Measurements from ENCODE around the gene SH3RF2. TPM values are rescaled to one million over a fixed set of nuclear protein-coding genes. Genes with fewer than 3 reads are reported as not detected.

Gene SH3RF2
- total and polyA plus RNA-seq, 4 donors: 1.0 to 10.5 (median 4.9) TPM

- H3K4me1 ChIP-seq (ENCODE audit: control insufficient read depth in 4 of 4, insufficient read depth in 4 of 4, low read length in 3 of 4): peaks cover 0 to 4% (median 0%) of the 10 kb centered on the region in 4 donors
- H3K4me3 ChIP-seq (ENCODE audit: low read depth in 1 of 3, low read length in 3 of 3): no peak overlapping the region
- H3K9ac ChIP-seq (ENCODE audit: low read depth in 1 of 2, low read length in 2 of 2): no peak overlapping the region
- TF ChIP-seq, protein P1, sequence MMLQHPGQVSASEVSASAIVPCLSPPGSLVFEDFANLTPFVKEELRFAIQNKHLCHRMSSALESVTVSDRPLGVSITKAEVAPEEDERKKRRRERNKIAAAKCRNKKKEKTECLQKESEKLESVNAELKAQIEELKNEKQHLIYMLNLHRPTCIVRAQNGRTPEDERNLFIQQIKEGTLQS (IDR thresholded peaks at IDR 0.05): no peak
- no peak for TF ChIP-seq REST (IDR thresholded peaks at IDR 0.05)
- TF ChIP-seq JUND (IDR thresholded peaks at IDR 0.05): no peak
- TF ChIP-seq CTCF (IDR thresholded peaks at IDR 0.05; ENCODE audit: low read depth, low read length, missing input control): no peak
- no peak for TF ChIP-seq YY1 (IDR thresholded peaks at IDR 0.05)
- TF ChIP-seq FOXA1 (IDR thresholded peaks at IDR 0.05): no peak
- TF ChIP-seq HNF4A (conservative IDR thresholded peaks at IDR 0.05): no peak
- TF ChIP-seq TAF1 (conservative IDR thresholded peaks at IDR 0.05): no peak
- no peak for TF ChIP-seq ZBTB33 (IDR thresholded peaks at IDR 0.05)
- no peak for TF ChIP-seq RXRA (IDR thresholded peaks at IDR 0.05)
- TF ChIP-seq, protein P2, sequence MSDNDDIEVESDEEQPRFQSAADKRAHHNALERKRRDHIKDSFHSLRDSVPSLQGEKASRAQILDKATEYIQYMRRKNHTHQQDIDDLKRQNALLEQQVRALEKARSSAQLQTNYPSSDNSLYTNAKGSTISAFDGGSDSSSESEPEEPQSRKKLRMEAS (IDR thresholded peaks at IDR 0.05): no peak
- TF ChIP-seq GABPA (IDR thresholded peaks at IDR 0.05 in 1 of 2, conservative IDR thresholded peaks at IDR 0.05 in 1 of 2): no peak
- no peak for TF ChIP-seq RAD21 (IDR thresholded peaks at IDR 0.05)
- TF ChIP-seq SP1 (IDR thresholded peaks at IDR 0.05): no peak
- no peak for TF ChIP-seq HNF4G (IDR thresholded peaks at IDR 0.05)
- no peak for DNase-seq (ENCODE audit: low spot score)
- H3K27me3 ChIP-seq (ENCODE audit: control insufficient read depth in 4 of 4, insufficient read depth in 4 of 4, low read length in 3 of 4): no peaks in the 10 kb centered on the region
- no peaks in the 10 kb centered on the region for H3K9me3 ChIP-seq (ENCODE audit: control insufficient read depth in 4 of 4, low read length in 3 of 4)
- no peak overlapping the region for H3K27ac ChIP-seq (ENCODE audit: low read depth in 1 of 2, low read length in 2 of 2)
- WGBS: 81% methylated on average over 2 of the region's 2 CpGs
- peaks cover 0 to 2% (median under 1%) of the 10 kb centered on the region in 4 donors for H3K36me3 ChIP-seq (ENCODE audit: control insufficient read depth in 4 of 4, insufficient read depth in 3 of 4, low read depth in 1 of 4, low read length in 3 of 4)
These were observed 142.2 kb downstream of the SH3RF2 start for GRCh38 chr5:146078566-146078965.

Measured in liver (tissue), 9 donors.